Measurements from ENCODE around the gene MAP2K5.

Gene MAP2K5

GRCh38 chr15:67760901-67761300, 218.4 kb downstream of the MAP2K5 start:
- H3K27me3 ChIP-seq (replicated peaks; ENCODE audit: insufficient read depth, low read length) = no peaks in the 10 kb centered on the region
- H3K9me2 ChIP-seq (replicated peaks; ENCODE audit: insufficient read depth, low read length) = no peaks in the 10 kb centered on the region
- no peaks in the 10 kb centered on the region for H3K79me2 ChIP-seq (ENCODE audit: low read length)
- no peak overlapping the region for H3K27ac ChIP-seq (ENCODE audit: low read length)
- no peak overlapping the region for H2AFZ ChIP-seq (ENCODE audit: low read length)
- no peaks in the 10 kb centered on the region for H3F3A ChIP-seq (ENCODE audit: insufficient read depth, low read length)
- TF ChIP-seq EZH2phosphoT487 (IDR thresholded peaks at IDR 0.05; ENCODE audit: low read length) = no peak
- TF ChIP-seq, protein P1, sequence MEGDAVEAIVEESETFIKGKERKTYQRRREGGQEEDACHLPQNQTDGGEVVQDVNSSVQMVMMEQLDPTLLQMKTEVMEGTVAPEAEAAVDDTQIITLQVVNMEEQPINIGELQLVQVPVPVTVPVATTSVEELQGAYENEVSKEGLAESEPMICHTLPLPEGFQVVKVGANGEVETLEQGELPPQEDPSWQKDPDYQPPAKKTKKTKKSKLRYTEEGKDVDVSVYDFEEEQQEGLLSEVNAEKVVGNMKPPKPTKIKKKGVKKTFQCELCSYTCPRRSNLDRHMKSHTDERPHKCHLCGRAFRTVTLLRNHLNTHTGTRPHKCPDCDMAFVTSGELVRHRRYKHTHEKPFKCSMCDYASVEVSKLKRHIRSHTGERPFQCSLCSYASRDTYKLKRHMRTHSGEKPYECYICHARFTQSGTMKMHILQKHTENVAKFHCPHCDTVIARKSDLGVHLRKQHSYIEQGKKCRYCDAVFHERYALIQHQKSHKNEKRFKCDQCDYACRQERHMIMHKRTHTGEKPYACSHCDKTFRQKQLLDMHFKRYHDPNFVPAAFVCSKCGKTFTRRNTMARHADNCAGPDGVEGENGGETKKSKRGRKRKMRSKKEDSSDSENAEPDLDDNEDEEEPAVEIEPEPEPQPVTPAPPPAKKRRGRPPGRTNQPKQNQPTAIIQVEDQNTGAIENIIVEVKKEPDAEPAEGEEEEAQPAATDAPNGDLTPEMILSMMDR (IDR thresholded peaks at IDR 0.05; ENCODE audit: low read length) = no peak
- TF ChIP-seq EZH2 (optimal IDR thresholded peaks at IDR 0.05; ENCODE audit: low read depth, low read length) = no peak
- peaks cover 8% of the 10 kb centered on the region; the same call in 1 of the 2 replicates for H3K4me1 ChIP-seq (ENCODE audit: low read length)
- H3K9me3 ChIP-seq (replicated peaks; ENCODE audit: insufficient read depth, low read length) = no peaks in the 10 kb centered on the region
- no peaks in the 10 kb centered on the region for H3K36me3 ChIP-seq (replicated peaks; ENCODE audit: insufficient read depth, low read length)
- no peak overlapping the region for H3K4me2 ChIP-seq (ENCODE audit: low read depth, low read length)
- H4K20me1 ChIP-seq (ENCODE audit: insufficient read depth, low read length) = no peaks in the 10 kb centered on the region
- H3K4me3 ChIP-seq (ENCODE audit: low read length) = no peak overlapping the region
- DNase-seq = no peak
- no peak overlapping the region for H3K9ac ChIP-seq (ENCODE audit: low read length)

- H3K27me3 ChIP-seq (replicated peaks; ENCODE audit: insufficient read depth, low read length) = no peaks in the 10 kb centered on the region
- no peaks in the 10 kb centered on the region for H3K9me3 ChIP-seq (replicated peaks; ENCODE audit: insufficient read depth, low read length)
- H3K36me3 ChIP-seq (replicated peaks; ENCODE audit: insufficient read depth, low read length) = no peaks in the 10 kb centered on the region
- H4K20me1 ChIP-seq (ENCODE audit: insufficient read depth, low read length) = no peaks in the 10 kb centered on the region
- peaks cover 8% of the 10 kb centered on the region; the same call in 1 of the 2 replicates for H3K4me1 ChIP-seq (ENCODE audit: low read length)
- H3K4me3 ChIP-seq (ENCODE audit: low read length) = no peak overlapping the region
- no peak for DNase-seq
- H3K27ac ChIP-seq (ENCODE audit: low read length) = no peak overlapping the region
- H3K9me2 ChIP-seq (replicated peaks; ENCODE audit: insufficient read depth, low read length) = no peaks in the 10 kb centered on the region
- no peak overlapping the region for H2AFZ ChIP-seq (ENCODE audit: low read length)
- no peaks in the 10 kb centered on the region for H3F3A ChIP-seq (ENCODE audit: insufficient read depth, low read length)
- no peak overlapping the region for H3K9ac ChIP-seq (ENCODE audit: low read length)
- H3K4me2 ChIP-seq (ENCODE audit: low read depth, low read length) = no peak overlapping the region
- no peak for TF ChIP-seq EZH2 (optimal IDR thresholded peaks at IDR 0.05; ENCODE audit: low read depth, low read length)
- no peak for TF ChIP-seq EZH2phosphoT487 (IDR thresholded peaks at IDR 0.05; ENCODE audit: low read length)
- TF ChIP-seq, protein P1 (IDR thresholded peaks at IDR 0.05; ENCODE audit: low read length) = no peak
- no peaks in the 10 kb centered on the region for H3K79me2 ChIP-seq (ENCODE audit: low read length)
Observed at GRCh38 chr15:67761343-67761742, 218.8 kb downstream of the MAP2K5 start.

GRCh38 chr15:67762610-67763368, 220.3 kb downstream of the MAP2K5 start:
- DNase-seq = no peak
- H3K4me1 ChIP-seq (ENCODE audit: low read length) = peaks cover 8% of the 10 kb centered on the region; the same call in 1 of the 2 replicates

More at GRCh38 chr15:67762610-67763368, 220.3 kb downstream of the MAP2K5 start:
- no peaks in the 10 kb centered on the region for H3K9me2 ChIP-seq (replicated peaks; ENCODE audit: insufficient read depth, low read length)
- no peak overlapping the region for H2AFZ ChIP-seq (ENCODE audit: low read length)
- H3K27ac ChIP-seq (ENCODE audit: low read length) = no peak overlapping the region
- H3K36me3 ChIP-seq (replicated peaks; ENCODE audit: insufficient read depth, low read length) = no peaks in the 10 kb centered on the region
- H3K79me2 ChIP-seq (ENCODE audit: low read length) = no peaks in the 10 kb centered on the region
- H3F3A ChIP-seq (ENCODE audit: insufficient read depth, low read length) = no peaks in the 10 kb centered on the region
- H3K9ac ChIP-seq (ENCODE audit: low read length) = no peak overlapping the region
- H4K20me1 ChIP-seq (ENCODE audit: insufficient read depth, low read length) = no peaks in the 10 kb centered on the region
- H3K4me2 ChIP-seq (ENCODE audit: low read depth, low read length) = no peak overlapping the region
- TF ChIP-seq, protein P1 (IDR thresholded peaks at IDR 0.05; ENCODE audit: low read length) = no peak
- H3K9me3 ChIP-seq (replicated peaks; ENCODE audit: insufficient read depth, low read length) = no peaks in the 10 kb centered on the region
- no peaks in the 10 kb centered on the region for H3K27me3 ChIP-seq (replicated peaks; ENCODE audit: insufficient read depth, low read length)
- no peak overlapping the region for H3K4me3 ChIP-seq (ENCODE audit: low read length)

Measured in MM.1S (cell line).